T-helper 9 cell (primary cell): ENCODE data around the gene PTBP3.
"Not testable (repeated sequence)": the region's sequence is repeated elsewhere in the genome, so short reads cannot be mapped to it uniquely, and the experiment has no call there.

Experiments
- DNase-seq: peaks from one replicate; pipeline ENCODE4 v3.0.0-alpha.2; 2020

PTBP3 gene

GRCh38 chr9:112194969-112195431 is 138.4 kb downstream of the PTBP3 start:
- no peak for DNase-seq

GRCh38 chr9:112193572-112194288 is 139.7 kb downstream of the PTBP3 start:
- DNase-seq: no peak

DNA sequence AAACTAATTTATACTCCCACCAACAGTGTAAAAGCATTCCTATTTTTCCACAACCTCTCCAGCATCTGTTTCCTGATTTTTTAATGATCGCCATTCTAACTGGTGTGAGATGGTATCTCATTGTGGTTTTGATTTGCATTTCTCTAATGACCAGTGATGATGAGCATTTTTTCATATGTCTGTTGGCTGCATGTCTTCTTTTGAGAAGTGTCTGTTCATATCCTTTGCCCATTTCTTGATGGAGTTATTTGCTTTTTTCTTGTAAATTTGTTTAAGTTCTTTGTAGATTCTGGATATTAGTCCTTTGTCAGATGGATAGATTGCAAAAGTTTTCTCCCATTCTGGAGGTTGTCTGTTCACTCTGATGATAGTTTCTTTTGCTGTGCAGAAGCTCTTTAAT is 143.1 kb downstream of the PTBP3 start:
- not testable (repeated sequence) for DNase-seq

GRCh38 chr9:112188884-112189283 is 144.5 kb downstream of the PTBP3 start:
- no peak for DNase-seq

- no peak for DNase-seq
These were observed 146.0 kb downstream of the PTBP3 start for GRCh38 chr9:112187404-112187803.

- no peak for DNase-seq
These were observed 146.7 kb downstream of the PTBP3 start for GRCh38 chr9:112186695-112187094.

- no peak for DNase-seq
These were observed 148.5 kb downstream of the PTBP3 start for GRCh38 chr9:112184946-112185345.

- DNase-seq: no peak
These were observed 149.2 kb downstream of the PTBP3 start for GRCh38 chr9:112184221-112184620.

DNA sequence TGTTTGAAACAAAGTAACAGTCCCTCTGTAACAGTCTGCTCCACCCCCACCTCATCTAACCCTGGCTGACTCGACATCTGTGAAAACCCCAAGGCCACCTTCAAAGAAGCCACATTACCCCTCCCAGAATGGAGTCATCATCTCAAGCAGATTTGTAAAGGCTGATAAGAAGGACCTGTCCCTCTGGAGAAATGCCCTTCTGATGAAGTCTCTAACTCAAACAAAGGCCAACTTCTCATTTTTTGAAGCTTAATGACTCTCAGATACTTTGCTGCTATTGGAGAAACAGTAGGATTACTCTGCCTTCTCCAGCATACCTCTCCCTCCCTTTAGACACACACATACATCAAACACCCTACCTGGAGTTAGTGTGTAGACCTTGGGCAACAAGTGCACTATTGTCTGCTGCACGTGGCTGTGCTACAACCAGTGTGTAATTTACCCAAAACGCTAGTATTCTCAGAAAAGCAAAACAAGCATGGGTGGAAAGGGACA is 153.0 kb downstream of the PTBP3 start:
- DNase-seq: peak; percentile 21

DNA sequence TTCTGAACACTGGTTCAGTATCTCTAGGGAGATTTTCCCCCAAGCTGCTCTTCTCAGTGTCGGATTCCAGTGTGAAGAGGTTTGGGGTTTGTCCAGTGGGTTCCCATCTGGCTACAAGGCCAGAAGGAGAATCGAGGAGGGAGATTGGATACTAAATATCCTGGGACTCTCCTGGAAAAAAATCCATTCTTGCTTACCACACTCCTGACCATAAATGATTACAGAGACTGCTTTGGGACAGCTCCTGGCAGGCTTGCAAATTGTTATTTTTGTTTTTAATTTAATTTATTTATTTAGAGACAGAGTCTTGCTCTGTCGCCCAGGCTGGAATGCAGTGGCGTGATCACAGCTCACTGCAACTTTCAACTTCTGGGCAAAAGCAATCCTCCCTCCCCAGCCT is 153.6 kb downstream of the PTBP3 start:
- no peak for DNase-seq

DNA sequence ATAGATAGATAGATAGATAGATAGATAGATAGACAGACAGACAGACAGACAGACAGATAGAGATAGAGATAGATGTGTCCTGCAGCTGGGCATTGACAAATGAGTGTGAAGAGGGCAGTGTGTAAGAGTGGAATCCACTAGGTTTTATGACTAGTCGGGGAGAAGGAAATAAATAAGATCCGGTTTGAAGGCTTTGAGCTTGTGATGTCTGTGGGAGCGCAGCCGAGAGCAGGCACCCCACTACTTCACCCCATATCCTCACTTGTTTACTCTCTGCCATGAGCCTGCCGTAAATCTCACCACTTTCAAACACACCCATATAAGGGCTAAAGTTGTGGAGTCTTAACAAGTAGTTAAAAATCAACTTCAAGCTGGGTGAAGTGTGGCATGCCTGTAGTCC is 156.9 kb downstream of the PTBP3 start:
- peak; percentile 6 for DNase-seq

DNA sequence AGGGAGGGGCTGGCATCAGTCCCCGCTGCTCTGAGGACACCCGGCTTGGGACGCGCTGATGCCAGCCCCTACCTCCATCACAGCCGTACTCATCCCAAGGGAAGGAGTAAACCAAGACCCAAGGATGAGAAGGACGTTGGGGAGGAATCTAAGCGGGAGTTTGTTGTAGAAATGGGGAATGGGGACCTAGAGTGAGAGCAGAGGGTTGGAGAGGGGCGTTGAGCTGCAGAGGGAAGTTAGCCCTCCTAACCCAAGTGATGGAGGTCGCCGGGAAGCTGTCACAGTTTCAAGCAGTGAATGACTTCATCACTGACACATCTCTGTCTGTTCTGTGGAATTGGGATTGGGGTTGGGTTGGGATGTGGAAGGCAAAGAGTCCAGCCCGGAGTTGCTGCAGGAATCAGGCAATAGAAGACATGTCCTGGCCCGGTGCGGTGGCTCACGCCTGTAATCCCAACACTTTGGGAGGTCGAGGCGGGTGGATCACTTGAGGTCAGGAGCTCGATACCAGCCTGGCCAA is 157.6 kb downstream of the PTBP3 start:
- DNase-seq: no peak

- peak; percentile 31 for DNase-seq
These were observed 158.2 kb downstream of the PTBP3 start, which contains the start of gene SUSD1 for GRCh38 chr9:112174965-112175795. SUSD1 (minus strand) TSS chr9:112175297; CDS start chr9:112175235, 62 bp downstream.

DNA sequence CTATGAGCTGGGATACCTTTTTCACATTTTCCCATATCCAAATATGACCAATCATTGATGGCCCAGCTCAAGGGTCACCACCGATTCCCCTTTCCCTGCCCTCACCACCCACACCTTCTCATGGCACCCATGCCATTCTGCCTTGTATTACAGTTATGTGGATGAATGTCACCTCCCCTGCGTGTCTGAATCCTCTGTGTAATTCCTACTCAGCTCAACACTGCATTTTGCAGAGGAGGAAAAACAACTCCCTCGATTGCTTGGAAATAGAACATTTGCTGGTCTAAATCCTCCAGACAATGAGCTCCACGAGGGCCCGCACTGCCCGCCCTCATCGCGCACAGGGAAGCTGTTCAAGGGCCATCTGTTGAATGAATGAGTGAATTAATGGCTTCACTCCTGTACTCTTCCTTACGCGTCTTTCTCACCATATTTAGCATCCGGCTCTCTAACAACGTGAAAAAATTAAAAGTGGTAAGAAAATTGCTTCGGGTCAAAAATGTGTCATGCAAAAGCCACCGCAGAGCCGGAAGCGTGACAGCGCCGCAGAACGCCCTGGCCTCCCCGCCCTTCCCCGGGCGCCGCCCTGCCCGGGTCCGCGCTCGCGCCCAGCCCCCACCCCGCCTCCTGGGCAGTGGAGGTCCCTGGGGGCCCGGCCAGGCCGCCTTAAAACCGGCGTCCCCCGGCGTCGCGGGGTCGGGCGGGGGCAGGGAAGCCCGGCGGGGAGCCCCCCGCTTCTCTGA is 159.0 kb downstream of the PTBP3 start:
- DNase-seq: peak; percentile 63

- no peak for DNase-seq
These were observed 159.8 kb downstream of the PTBP3 start for GRCh38 chr9:112173489-112174221.

- DNase-seq: no peak
These were observed 162.5 kb downstream of the PTBP3 start for GRCh38 chr9:112170968-112171367.

GRCh38 chr9:112170235-112170634 is 163.2 kb downstream of the PTBP3 start:
- no peak for DNase-seq

DNA sequence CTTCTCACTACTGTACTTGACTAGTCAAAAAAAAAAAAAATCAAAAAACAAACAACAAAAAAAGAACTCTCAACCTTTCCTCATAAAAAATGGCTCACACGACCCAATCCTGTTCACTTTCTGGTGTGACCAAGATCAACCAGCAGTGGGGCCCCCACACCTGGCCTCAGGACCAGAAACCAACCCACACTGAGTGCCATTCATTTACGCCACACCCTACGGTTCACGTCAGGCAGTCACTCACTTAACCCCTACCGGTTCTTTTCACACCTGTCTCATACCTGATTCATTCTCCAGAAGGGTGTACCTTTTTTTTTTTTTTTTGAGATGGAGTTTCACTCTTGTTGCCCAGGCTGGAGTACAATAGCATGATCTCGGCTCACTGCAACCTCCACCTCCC is 164.1 kb downstream of the PTBP3 start:
- DNase-seq: no peak

DNA sequence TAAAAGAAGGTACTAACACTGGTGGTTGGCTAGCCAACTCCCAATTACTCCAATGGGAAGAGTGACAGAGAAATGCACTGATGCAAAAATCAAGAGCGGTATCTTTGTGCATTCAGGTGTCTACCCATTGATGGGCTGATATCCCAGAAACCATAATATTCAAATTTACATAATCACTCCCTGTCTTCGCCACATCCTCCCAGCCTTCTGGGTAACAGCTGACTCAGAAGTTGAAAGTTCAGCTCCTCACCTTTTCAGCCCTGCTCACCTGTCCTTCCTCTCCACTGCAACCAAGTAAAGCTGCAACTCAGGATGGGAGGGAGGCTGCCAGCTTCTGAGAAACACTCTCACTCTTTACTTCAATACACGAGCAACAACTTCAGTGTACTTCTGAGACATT is 165.2 kb downstream of the PTBP3 start:
- no peak for DNase-seq
